CD1c-positive myeloid dendritic cell (primary cell): ENCODE results near the gene TYW1.
"Not testable (repeated sequence)": the region's sequence is repeated elsewhere in the genome, so short reads cannot be mapped to it uniquely, and the experiment has no call there.

ENCODE experiments used
- DNase-seq: peaks from one replicate; pipeline ENCODE4 v3.0.0-alpha.2; 2016; ENCODE audit errors: extremely low spot score

TYW1 gene

GRCh38 chr7:67045496-67045995, 48.9 kb downstream of the TYW1 start:
- DNase-seq, result no peak

- not testable (repeated sequence) for DNase-seq
Observed at GRCh38 chr7:67046819-67047218, 50.2 kb downstream of the TYW1 start.

- not testable (repeated sequence) for DNase-seq
Observed at GRCh38 chr7:67049908-67050307, 53.3 kb downstream of the TYW1 start.

- not testable (repeated sequence) for DNase-seq
Observed at GRCh38 chr7:67052161-67052560, 55.5 kb downstream of the TYW1 start.

GRCh38 chr7:67056683-67057082, 60.0 kb downstream of the TYW1 start:
- no peak for DNase-seq

- DNase-seq, result not testable (repeated sequence)
Observed at GRCh38 chr7:67061321-67061720, 64.7 kb downstream of the TYW1 start.

- not testable (repeated sequence) for DNase-seq
Observed at GRCh38 chr7:67062802-67063201, 66.2 kb downstream of the TYW1 start.

GRCh38 chr7:67066950-67067622, 70.5 kb downstream of the TYW1 start:
- not testable (repeated sequence) for DNase-seq

- not testable (repeated sequence) for DNase-seq
Observed at GRCh38 chr7:67076120-67076519, 79.5 kb downstream of the TYW1 start.

GRCh38 chr7:67082880-67083279, 86.2 kb downstream of the TYW1 start:
- DNase-seq, result not testable (repeated sequence)

GRCh38 chr7:67089261-67089660, 92.6 kb downstream of the TYW1 start:
- DNase-seq, result not testable (repeated sequence)

- not testable (repeated sequence) for DNase-seq
Observed at GRCh38 chr7:67091053-67091452, 94.4 kb downstream of the TYW1 start.

- not testable (repeated sequence) for DNase-seq
Observed at GRCh38 chr7:67098031-67098430, 101.4 kb downstream of the TYW1 start.

GRCh38 chr7:67099406-67099805, 102.8 kb downstream of the TYW1 start:
- not testable (repeated sequence) for DNase-seq

GRCh38 chr7:67100038-67100437, 103.4 kb downstream of the TYW1 start:
- DNase-seq, result not testable (repeated sequence)

- DNase-seq, result no peak
Observed at GRCh38 chr7:67100956-67101361, 104.3 kb downstream of the TYW1 start.

GRCh38 chr7:67104937-67105336, 108.3 kb downstream of the TYW1 start:
- DNase-seq, result not testable (repeated sequence)

GRCh38 chr7:67105377-67105776, 108.7 kb downstream of the TYW1 start:
- no peak for DNase-seq

- DNase-seq, result peak; percentile 2
Observed at GRCh38 chr7:67106255-67106654, 109.6 kb downstream of the TYW1 start.

GRCh38 chr7:67111342-67111741, 114.7 kb downstream of the TYW1 start:
- DNase-seq, result not testable (repeated sequence)

- DNase-seq, result not testable (repeated sequence)
Observed at GRCh38 chr7:67114483-67115246, 118.0 kb downstream of the TYW1 start.

- DNase-seq, result not testable (repeated sequence)
Observed at GRCh38 chr7:67120491-67120890, 123.9 kb downstream of the TYW1 start.

- not testable (repeated sequence) for DNase-seq
Observed at GRCh38 chr7:67128257-67128656, 131.6 kb downstream of the TYW1 start.
